Mucosa of rectum (tissue), 2 donors: ENCODE results near the gene CMTM5.

Source experiments
- H3K27ac ChIP-seq, 2 donors: one replicate each; pipeline ENCODE4 v1.7.0; 2013; ENCODE audit warnings: inconsistent platforms in 2 of 2, low read depth in 2 of 2, low read length in 2 of 2
- H3K27me3 ChIP-seq, 2 donors: one replicate each; pipeline ENCODE4 v1.7.0; 2013; ENCODE audit warnings: low read length in 2 of 2; ENCODE audit not compliant: control insufficient read depth in 2 of 2, insufficient read depth in 2 of 2
- H3K36me3 ChIP-seq, 2 donors: one replicate each; pipeline ENCODE4 v1.7.0; 2013; ENCODE audit warnings: low read length in 2 of 2; ENCODE audit not compliant: control insufficient read depth in 2 of 2, insufficient read depth in 2 of 2
- H3K4me1 ChIP-seq, 2 donors: one replicate each; pipeline ENCODE4 v1.7.0; 2013; ENCODE audit warnings: low read length in 2 of 2, mild to moderate bottlenecking in 1 of 2; ENCODE audit not compliant: control insufficient read depth in 2 of 2, insufficient read depth in 2 of 2
- H3K4me3 ChIP-seq, 2 donors: one replicate each; pipeline ENCODE4 v1.7.0; 2013; ENCODE audit warnings: low read length in 2 of 2
- H3K9ac ChIP-seq, 2 donors: one replicate each; pipeline ENCODE4 v1.7.0; 2013; ENCODE audit warnings: low read length in 2 of 2, low read depth in 1 of 2, mild to moderate bottlenecking in 1 of 2
- H3K9me3 ChIP-seq, 2 donors: one replicate each; pipeline ENCODE4 v1.7.0; 2013; ENCODE audit warnings: low read length in 2 of 2; ENCODE audit not compliant: control insufficient read depth in 2 of 2
- donor health status: healthy.
- donor health status: Normal muscosa, but diverticular disease.

CMTM5 gene

DNA sequence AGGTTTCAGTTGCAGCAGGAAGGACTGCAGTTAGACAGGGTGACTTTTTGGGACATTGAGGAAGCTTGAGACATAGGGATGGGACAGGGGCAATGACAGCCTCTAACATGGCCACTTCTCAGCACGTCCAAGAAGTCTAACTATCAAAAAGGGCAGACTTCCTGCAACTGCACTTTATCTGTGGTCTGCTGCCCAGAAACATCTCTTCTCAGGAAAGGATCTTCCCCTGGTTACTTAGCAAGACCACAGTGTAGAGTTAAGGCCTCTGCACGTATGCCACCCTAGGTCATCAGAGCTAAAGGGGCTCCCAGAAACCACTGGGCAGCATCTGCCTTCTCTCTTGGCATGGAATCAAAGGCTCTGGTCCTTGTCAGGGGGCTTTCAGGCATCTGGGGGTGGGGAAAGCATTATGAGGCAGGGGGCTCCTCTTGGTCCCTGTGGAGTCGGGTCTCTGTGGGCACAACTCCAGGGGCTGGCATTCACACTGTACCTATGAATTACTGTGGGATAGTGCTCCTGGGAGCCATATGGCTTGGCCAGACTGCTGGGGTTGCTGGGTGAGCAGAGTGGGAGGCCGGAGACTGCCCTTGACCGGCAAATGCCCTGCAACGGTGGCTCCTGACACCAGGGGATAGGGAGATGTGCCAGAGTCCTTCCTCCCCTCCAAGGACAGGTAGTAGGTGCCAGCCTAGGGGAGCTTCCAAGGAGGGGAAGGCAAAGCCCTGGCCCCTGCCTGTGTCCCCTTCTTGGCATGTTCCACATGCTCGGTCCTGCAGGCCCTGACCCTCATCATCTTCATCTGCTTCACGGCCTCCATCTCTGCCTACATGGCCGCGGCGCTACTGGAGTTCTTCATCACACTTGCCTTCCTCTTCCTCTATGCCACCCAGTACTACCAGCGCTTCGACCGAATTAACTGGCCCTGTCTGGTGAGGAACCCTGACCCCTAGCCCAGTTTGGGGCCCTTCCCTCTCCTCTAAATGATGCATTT is 1.0 kb downstream of the CMTM5 start:
- Histone ChIP-seq H3K9me3 (no peaks in the 10 kb centered on the region), H3K36me3 (no peaks in the 10 kb centered on the region), H3K27ac (no peak overlapping the region), H3K9ac (no peak overlapping the region), H3K4me3 (no peak overlapping the region), H3K27me3 (peaks cover 0 to 3% of the 10 kb centered on the region in 2 donors), H3K4me1 (peaks cover 0 to 4% of the 10 kb centered on the region in 2 donors)

- no peak overlapping the region for H3K27ac ChIP-seq
- H3K27me3 ChIP-seq, result peaks cover 0 to 3% of the 10 kb centered on the region in 2 donors
- H3K4me3 ChIP-seq, result no peak overlapping the region
- H3K9me3 ChIP-seq, result no peaks in the 10 kb centered on the region
- no peak overlapping the region for H3K9ac ChIP-seq
- H3K4me1 ChIP-seq, result peaks cover 0 to 4% of the 10 kb centered on the region in 2 donors
- H3K36me3 ChIP-seq, result no peaks in the 10 kb centered on the region
These were observed 1.9 kb downstream of the CMTM5 start for GRCh38 chr14:23378612-23379220.

DNA sequence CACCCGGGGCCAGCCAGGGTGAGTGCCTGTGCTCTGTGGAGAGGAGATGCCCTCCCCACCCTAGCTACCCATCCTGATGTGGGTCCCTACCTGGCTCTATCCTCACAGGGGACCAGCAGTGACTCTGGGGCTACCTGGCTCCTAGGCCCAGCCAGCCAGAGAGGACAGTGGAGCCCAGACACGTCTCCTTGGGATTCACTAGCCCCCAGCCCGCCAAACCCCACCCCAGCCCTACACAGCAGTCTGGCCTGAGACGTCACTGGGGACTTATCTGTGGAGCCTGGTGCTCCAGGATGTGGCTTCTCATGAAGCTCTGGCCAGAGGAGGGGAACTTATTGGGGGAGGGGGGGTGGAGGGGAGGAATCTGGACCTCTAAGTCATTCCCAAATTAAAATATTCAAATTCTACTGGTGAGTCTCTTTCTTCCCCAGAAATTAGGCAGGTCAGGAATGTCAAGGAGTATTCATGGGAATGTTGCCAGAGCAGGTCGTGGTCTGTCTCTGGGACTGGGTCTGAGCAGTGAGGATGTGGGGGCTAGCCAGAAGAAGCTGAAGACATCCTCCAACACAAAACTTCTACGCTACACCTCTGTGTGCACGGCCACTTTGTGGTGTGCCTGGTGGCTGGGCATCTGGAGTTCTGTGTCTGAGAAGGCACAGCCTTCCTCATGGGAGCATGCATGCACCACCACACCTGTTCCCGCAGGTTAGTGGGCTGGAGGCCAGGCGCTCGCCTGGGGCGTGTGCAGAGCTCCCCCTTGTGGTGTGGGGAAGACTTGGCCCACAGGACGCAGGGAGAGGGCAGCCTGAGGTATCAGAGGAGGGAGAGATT is 2.7 kb downstream of the CMTM5 start:
- no peak overlapping the region for H3K27ac ChIP-seq
- H3K27me3 ChIP-seq, result peaks cover 0 to 3% of the 10 kb centered on the region in 2 donors
- no peak overlapping the region for H3K9ac ChIP-seq
- H3K36me3 ChIP-seq, result no peaks in the 10 kb centered on the region
- no peaks in the 10 kb centered on the region for H3K9me3 ChIP-seq
- H3K4me3 ChIP-seq, result no peak overlapping the region
- H3K4me1 ChIP-seq, result peaks cover 0 to 4% of the 10 kb centered on the region in 2 donors

- Histone ChIP-seq H3K36me3 (no peaks in the 10 kb centered on the region), H3K4me3 (no peak overlapping the region), H3K9me3 (no peaks in the 10 kb centered on the region), H3K27me3 (peaks cover 0 to 3% of the 10 kb centered on the region in 2 donors), H3K9ac (no peak overlapping the region), H3K27ac (no peak overlapping the region), H3K4me1 (peaks cover 0 to 4% of the 10 kb centered on the region in 2 donors)
These were observed 3.5 kb downstream of the CMTM5 start for GRCh38 chr14:23380197-23380914.

- Histone ChIP-seq H3K9me3 (no peaks in the 10 kb centered on the region), H3K4me1 (peaks cover 0 to 4% of the 10 kb centered on the region in 2 donors), H3K9ac (no peak overlapping the region), H3K27me3 (peaks cover 0 to 3% of the 10 kb centered on the region in 2 donors), H3K27ac (no peak overlapping the region), H3K36me3 (no peaks in the 10 kb centered on the region), H3K4me3 (no peak overlapping the region)
These were observed 4.1 kb downstream of the CMTM5 start for GRCh38 chr14:23380976-23381375.

- H3K27me3 ChIP-seq, result peaks cover 0 to 3% of the 10 kb centered on the region in 2 donors
- no peaks in the 10 kb centered on the region for H3K9me3 ChIP-seq
- H3K4me1 ChIP-seq, result peaks cover 0 to 4% of the 10 kb centered on the region in 2 donors
- no peaks in the 10 kb centered on the region for H3K36me3 ChIP-seq
- H3K4me3 ChIP-seq, result no peak overlapping the region
- no peak overlapping the region for H3K27ac ChIP-seq
- no peak overlapping the region for H3K9ac ChIP-seq
These were observed 5.0 kb downstream of the CMTM5 start for GRCh38 chr14:23381871-23382270.

GRCh38 chr14:23382276-23382675 is 5.4 kb downstream of the CMTM5 start:
- no peak overlapping the region for H3K4me3 ChIP-seq
- peaks cover 0 to 3% of the 10 kb centered on the region in 2 donors for H3K27me3 ChIP-seq
- H3K4me1 ChIP-seq, result peaks cover 0 to 4% of the 10 kb centered on the region in 2 donors
- no peak overlapping the region for H3K27ac ChIP-seq
- no peak overlapping the region for H3K9ac ChIP-seq
- no peaks in the 10 kb centered on the region for H3K36me3 ChIP-seq
- no peaks in the 10 kb centered on the region for H3K9me3 ChIP-seq

GRCh38 chr14:23382731-23383440 is 6.0 kb downstream of the CMTM5 start:
- no peaks in the 10 kb centered on the region for H3K36me3 ChIP-seq
- H3K4me3 ChIP-seq, result no peak overlapping the region

More at GRCh38 chr14:23382731-23383440, 6.0 kb downstream of the CMTM5 start:
- H3K27ac ChIP-seq, result no peak overlapping the region
- H3K9ac ChIP-seq, result no peak overlapping the region
- H3K9me3 ChIP-seq, result no peaks in the 10 kb centered on the region
- peaks cover 0 to 4% of the 10 kb centered on the region in 2 donors for H3K4me1 ChIP-seq
- H3K27me3 ChIP-seq, result peaks cover 0 to 3% of the 10 kb centered on the region in 2 donors
